Jurkat, Clone E6-1 (cell line): Measurements from ENCODE around the gene GABARAP.

ENCODE experiments used
- DNase-seq: peaks from one replicate; pipeline ENCODE4 v3.0.0-alpha.2; 2011; ENCODE audit warnings: low read depth, low spot score
- H3K4me3 ChIP-seq: 2 replicates; pipeline ENCODE4 v1.5.1; 2011; ENCODE audit warnings: mild to moderate bottlenecking, low read length, control low read depth, moderate library complexity

Gene GABARAP

GRCh38 chr17:7214300-7215135 lies 27.7 kb downstream of the GABARAP start:
- DNase-seq = peak; percentile 99
- H3K4me3 ChIP-seq = peak overlapping the region; percentile 49

- DNase-seq = peak; percentile 88
- H3K4me3 ChIP-seq = peak overlapping the region; percentile 46
These were observed 28.4 kb downstream of the GABARAP start for GRCh38 chr17:7213895-7214299.

- no peak overlapping the region for H3K4me3 ChIP-seq
- no peak for DNase-seq
These were observed 30.6 kb downstream of the GABARAP start for GRCh38 chr17:7211491-7212273.

- H3K4me3 ChIP-seq = no peak overlapping the region
- no peak for DNase-seq
These were observed 33.3 kb downstream of the GABARAP start for GRCh38 chr17:7208754-7209460.

GRCh38 chr17:7208027-7208571 lies 34.1 kb downstream of the GABARAP start:
- no peak overlapping the region for H3K4me3 ChIP-seq
- no peak for DNase-seq

GRCh38 chr17:7207120-7208001 lies 34.9 kb downstream of the GABARAP start:
- no peak overlapping the region for H3K4me3 ChIP-seq
- DNase-seq = no peak

- peak overlapping the region; percentile 58 for H3K4me3 ChIP-seq
- DNase-seq = no peak
These were observed 36.7 kb downstream of the GABARAP start for GRCh38 chr17:7205561-7205960.

- H3K4me3 ChIP-seq = peak overlapping the region; percentile 58
- DNase-seq = peak; percentile 92
These were observed 37.3 kb downstream of the GABARAP start for GRCh38 chr17:7204828-7205461.

- DNase-seq = no peak
- H3K4me3 ChIP-seq = peak overlapping the region; percentile 58
These were observed 37.9 kb downstream of the GABARAP start for GRCh38 chr17:7204336-7204735.

- DNase-seq = no peak
- H3K4me3 ChIP-seq = no peak overlapping the region
These were observed 38.9 kb downstream of the GABARAP start for GRCh38 chr17:7203391-7203790.

- no peak overlapping the region for H3K4me3 ChIP-seq
- no peak for DNase-seq
These were observed 45.4 kb downstream of the GABARAP start for GRCh38 chr17:7196651-7197401.

- no peak overlapping the region for H3K4me3 ChIP-seq
- no peak for DNase-seq
These were observed 46.3 kb downstream of the GABARAP start for GRCh38 chr17:7195971-7196370.

GRCh38 chr17:7192271-7192937 lies 49.8 kb downstream of the GABARAP start:
- no peak overlapping the region for H3K4me3 ChIP-seq
- DNase-seq = no peak

GRCh38 chr17:7191571-7192270 lies 50.5 kb downstream of the GABARAP start:
- no peak for DNase-seq
- H3K4me3 ChIP-seq = no peak overlapping the region

GRCh38 chr17:7191069-7191468 lies 51.2 kb downstream of the GABARAP start:
- no peak overlapping the region for H3K4me3 ChIP-seq
- DNase-seq = no peak

- H3K4me3 ChIP-seq = no peak overlapping the region
- DNase-seq = no peak
These were observed 51.9 kb downstream of the GABARAP start for GRCh38 chr17:7190276-7190917.
